ENCODE data around the gene ZNF573.

Gene ZNF573

GRCh38 chr19:37813340-37813739 lies 34.0 kb upstream of the ZNF573 start:
- TF ChIP-seq, protein P1, sequence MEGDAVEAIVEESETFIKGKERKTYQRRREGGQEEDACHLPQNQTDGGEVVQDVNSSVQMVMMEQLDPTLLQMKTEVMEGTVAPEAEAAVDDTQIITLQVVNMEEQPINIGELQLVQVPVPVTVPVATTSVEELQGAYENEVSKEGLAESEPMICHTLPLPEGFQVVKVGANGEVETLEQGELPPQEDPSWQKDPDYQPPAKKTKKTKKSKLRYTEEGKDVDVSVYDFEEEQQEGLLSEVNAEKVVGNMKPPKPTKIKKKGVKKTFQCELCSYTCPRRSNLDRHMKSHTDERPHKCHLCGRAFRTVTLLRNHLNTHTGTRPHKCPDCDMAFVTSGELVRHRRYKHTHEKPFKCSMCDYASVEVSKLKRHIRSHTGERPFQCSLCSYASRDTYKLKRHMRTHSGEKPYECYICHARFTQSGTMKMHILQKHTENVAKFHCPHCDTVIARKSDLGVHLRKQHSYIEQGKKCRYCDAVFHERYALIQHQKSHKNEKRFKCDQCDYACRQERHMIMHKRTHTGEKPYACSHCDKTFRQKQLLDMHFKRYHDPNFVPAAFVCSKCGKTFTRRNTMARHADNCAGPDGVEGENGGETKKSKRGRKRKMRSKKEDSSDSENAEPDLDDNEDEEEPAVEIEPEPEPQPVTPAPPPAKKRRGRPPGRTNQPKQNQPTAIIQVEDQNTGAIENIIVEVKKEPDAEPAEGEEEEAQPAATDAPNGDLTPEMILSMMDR (IDR thresholded peaks at IDR 0.05; ENCODE audit: low read length) = no peak
- no peak for TF ChIP-seq EZH2 (IDR thresholded peaks at IDR 0.05; ENCODE audit: borderline replicate concordance, low read length)
- H4K20me1 ChIP-seq (ENCODE audit: insufficient read depth, low read length) = no peaks in the 10 kb centered on the region
- H3K4me2 ChIP-seq (ENCODE audit: low read length) = no peak overlapping the region
- H3K79me2 ChIP-seq (ENCODE audit: insufficient read depth, low read length) = no peaks in the 10 kb centered on the region
- no peak overlapping the region for H3K4me3 ChIP-seq (ENCODE audit: low read depth, low read length, poor library complexity, severe bottlenecking)
- no peak overlapping the region for H2AFZ ChIP-seq (ENCODE audit: low read length)
- no peaks in the 10 kb centered on the region for H3K36me3 ChIP-seq (ENCODE audit: insufficient read depth, low read length)
- H3F3A ChIP-seq (ENCODE audit: insufficient read depth, low read length) = no peaks in the 10 kb centered on the region
- no peak overlapping the region for H3K27ac ChIP-seq (ENCODE audit: low read depth, low read length, poor library complexity, severe bottlenecking)
- H3K4me1 ChIP-seq (ENCODE audit: insufficient read depth, low read length, severe bottlenecking) = no peaks in the 10 kb centered on the region
- no peak overlapping the region for H3K9ac ChIP-seq (ENCODE audit: low read length)
- no peaks in the 10 kb centered on the region for H3K9me2 ChIP-seq (ENCODE audit: low read depth, low read length)
- H3K9me3 ChIP-seq (ENCODE audit: low read length) = 0 out of 2 replicates have a peak, but pooled peaks cover 5% of the 10 kb centered on the region
- H3K27me3 ChIP-seq (ENCODE audit: insufficient read depth, low read length) = no peaks in the 10 kb centered on the region

DNA sequence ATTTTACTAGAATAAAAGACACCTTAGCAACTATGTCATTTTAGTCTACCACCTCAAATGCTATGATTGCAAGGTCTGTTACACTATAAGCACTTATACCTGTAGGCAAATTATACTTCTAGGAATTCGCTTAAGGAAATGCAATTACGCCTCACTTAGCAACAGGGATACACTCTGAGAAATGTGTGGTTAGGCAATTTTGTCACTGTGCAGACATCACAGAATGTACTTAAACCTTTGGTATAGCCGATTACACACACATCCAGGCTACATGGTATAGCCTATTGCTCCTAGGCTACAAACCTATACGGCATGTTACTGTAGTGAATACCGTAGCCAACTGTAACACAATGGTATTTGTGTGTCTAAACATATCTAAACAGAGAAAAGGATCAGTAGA lies 30.0 kb upstream of the ZNF573 start:
- Histone ChIP-seq H3K79me2 (ENCODE audit: insufficient read depth, low read length) (no peaks in the 10 kb centered on the region), H3F3A (ENCODE audit: insufficient read depth, low read length) (no peaks in the 10 kb centered on the region), H4K20me1 (ENCODE audit: insufficient read depth, low read length) (no peaks in the 10 kb centered on the region), H3K9me2 (ENCODE audit: low read depth, low read length) (no peaks in the 10 kb centered on the region), H3K9me3 (ENCODE audit: low read length) (peaks cover 15% of the 10 kb centered on the region), H3K9ac (ENCODE audit: low read length) (no peak overlapping the region), H3K27me3 (ENCODE audit: insufficient read depth, low read length) (no peaks in the 10 kb centered on the region), H2AFZ (ENCODE audit: low read length) (no peak overlapping the region), H3K36me3 (ENCODE audit: insufficient read depth, low read length) (no peaks in the 10 kb centered on the region), H3K27ac (ENCODE audit: low read depth, low read length, poor library complexity, severe bottlenecking) (no peak overlapping the region), H3K4me3 (ENCODE audit: low read depth, low read length, poor library complexity, severe bottlenecking) (no peak overlapping the region), H3K4me2 (ENCODE audit: low read length) (no peak overlapping the region), H3K4me1 (ENCODE audit: insufficient read depth, low read length, severe bottlenecking) (no peaks in the 10 kb centered on the region)
- no peak for TF ChIP-seq EZH2 (IDR thresholded peaks at IDR 0.05; ENCODE audit: borderline replicate concordance, low read length)
- TF ChIP-seq, protein P1 (IDR thresholded peaks at IDR 0.05; ENCODE audit: low read length) = no peak

GRCh38 chr19:37803249-37803840 lies 24.0 kb upstream of the ZNF573 start:
- H3K9me3 ChIP-seq (ENCODE audit: low read length) = peaks cover 33% of the 10 kb centered on the region
- TF ChIP-seq, protein P1 (IDR thresholded peaks at IDR 0.05; ENCODE audit: low read length) = no peak
- TF ChIP-seq EZH2 (IDR thresholded peaks at IDR 0.05; ENCODE audit: borderline replicate concordance, low read length) = no peak

More at GRCh38 chr19:37803249-37803840, 24.0 kb upstream of the ZNF573 start:
- H3K9ac ChIP-seq (ENCODE audit: low read length) = no peak overlapping the region
- no peaks in the 10 kb centered on the region for H4K20me1 ChIP-seq (ENCODE audit: insufficient read depth, low read length)
- no peak overlapping the region for H2AFZ ChIP-seq (ENCODE audit: low read length)
- no peaks in the 10 kb centered on the region for H3K4me1 ChIP-seq (ENCODE audit: insufficient read depth, low read length, severe bottlenecking)
- H3K9me2 ChIP-seq (ENCODE audit: low read depth, low read length) = no peaks in the 10 kb centered on the region
- no peaks in the 10 kb centered on the region for H3F3A ChIP-seq (ENCODE audit: insufficient read depth, low read length)
- no peak overlapping the region for H3K27ac ChIP-seq (ENCODE audit: low read depth, low read length, poor library complexity, severe bottlenecking)
- H3K27me3 ChIP-seq (ENCODE audit: insufficient read depth, low read length) = no peaks in the 10 kb centered on the region
- H3K79me2 ChIP-seq (ENCODE audit: insufficient read depth, low read length) = no peaks in the 10 kb centered on the region
- no peak overlapping the region for H3K4me2 ChIP-seq (ENCODE audit: low read length)
- no peak overlapping the region for H3K4me3 ChIP-seq (ENCODE audit: low read depth, low read length, poor library complexity, severe bottlenecking)
- no peaks in the 10 kb centered on the region for H3K36me3 ChIP-seq (ENCODE audit: insufficient read depth, low read length)

All from OCI-LY1 (cell line).